ENCODE data around the gene ZNF117. TPM values are rescaled to one million over a fixed set of nuclear protein-coding genes. Genes with fewer than 3 reads are reported as not detected.

ZNF117 gene
- total and polyA plus RNA-seq, 9 of the 15 experiments (the other 6 are each of a cell fraction or from before 2014, with no cell fraction given), result 2.5 to 18.9 (median 14.1) TPM

GRCh38 chr7:64959072-64959747 lies 31.6 kb downstream of the ZNF117 start:
- Histone ChIP-seq H2AFZ (ENCODE audit: low read depth, low read length) (no peak overlapping the region), H3K4me2 (ENCODE audit: insufficient read depth, low read length) (no peak overlapping the region), H3K27ac (ENCODE audit: extremely low read depth, low read depth, low read length) (no peak overlapping the region), H3K9ac (ENCODE audit: insufficient read depth in 1 of 2, low read depth in 2 of 2, low read length in 2 of 2) (no peak overlapping the region), H4K20me1 (replicated peaks; ENCODE audit: control insufficient read depth, insufficient read depth, low read length) (no peaks in the 10 kb centered on the region), H3K9me3 (replicated peaks; ENCODE audit: control insufficient read depth, insufficient read depth, low read depth, low read length) (peaks cover 9% of the 10 kb centered on the region), H3K4me3 (no peak overlapping the region), H3K9me1 (ENCODE audit: control insufficient read depth, insufficient read depth, low read length) (no peaks in the 10 kb centered on the region), H3K27me3 (ENCODE audit: control insufficient read depth in 2 of 2, insufficient read depth in 2 of 2, low read length in 2 of 2) (no peaks in the 10 kb centered on the region), H3K79me2 (ENCODE audit: control insufficient read depth, insufficient read depth, low read length) (no peaks in the 10 kb centered on the region), H3K4me1 (replicated peaks in 1 of 2; ENCODE audit: control insufficient read depth in 2 of 2, insufficient read depth in 2 of 2, low read length in 2 of 2) (no peaks in the 10 kb centered on the region), H3K36me3 (ENCODE audit: control insufficient read depth, insufficient read depth, low read length) (no peaks in the 10 kb centered on the region)
- ChIA-PET POLR2A (interaction anchor here (0.6 to 1.2 kb wide), 3 partner anchors 8 to 310 kb away, joined by 3 read pairs; no protein-coding TSS in a partner anchor), CTCF (ENCODE audit: low intra/inter-chr PET ratio) (no interaction called here)
- intact Hi-C loops (cut with micrococcal nuclease), result loop anchor here (10.0 kb wide), 1 partner anchor 516 kb away; no protein-coding TSS in a partner anchor
- ATAC-seq (no peak), DNase-seq (ENCODE audit: extremely low read depth in 1 of 4, low spot score in 3 of 4) (no peak), FAIRE-seq (no peak)
- BruUV-seq (replicated peaks), result no TSS peak
- 24% methylated on average over 3 of the region's 3 CpGs for WGBS (ENCODE audit: insufficient coverage, low coverage, missing lambda C conversion rate)
- TF ChIP-seq GTF3C2 (IDR thresholded peaks at IDR 0.05; ENCODE audit: borderline replicate concordance, extremely low read depth, insufficient read length), result no peak
- no peak for TF ChIP-seq CUX1 (CRISPR knock-in tag; IDR thresholded peaks at IDR 0.05)
- peak in 1 of 2 experiments; percentile 23; a peak in 1 of 3 replicates for TF ChIP-seq CBX3 (IDR thresholded peaks at IDR 0.05; ENCODE audit: borderline replicate concordance in 1 of 2, low read length in 2 of 2)
- TF ChIP-seq NFIC (IDR thresholded peaks at IDR 0.05), result peak; percentile 81
- no peak for TF ChIP-seq ILK (tag; IDR thresholded peaks at IDR 0.05; ENCODE audit: borderline replicate concordance, low read depth)
- peak; percentile 74 for TF ChIP-seq ZFP36 (IDR thresholded peaks at IDR 0.05; ENCODE audit: low read depth, low read length, partially characterized antibody)
- in situ Hi-C loops (cut with MboI), result no loop called here

Measured in K562 (cell line).